ENCODE data around the gene ACAD9.

Gene ACAD9

GRCh38 chr3:128929364-128929763 is 49.9 kb downstream of the ACAD9 start:
- H3K4me3 ChIP-seq (ENCODE audit: low read depth, low read length): no peak overlapping the region
- no peak for TF ChIP-seq CTCF (IDR thresholded peaks at IDR 0.05; ENCODE audit: borderline replicate concordance, insufficient read depth, low read depth, low read length)

GRCh38 chr3:128931046-128931445 is 51.6 kb downstream of the ACAD9 start:
- no peak for TF ChIP-seq CTCF (IDR thresholded peaks at IDR 0.05; ENCODE audit: borderline replicate concordance, insufficient read depth, low read depth, low read length)
- no peak overlapping the region for H3K4me3 ChIP-seq (ENCODE audit: low read depth, low read length)

- TF ChIP-seq CTCF (IDR thresholded peaks at IDR 0.05; ENCODE audit: borderline replicate concordance, insufficient read depth, low read depth, low read length): no peak
- H3K4me3 ChIP-seq (ENCODE audit: low read depth, low read length): no peak overlapping the region
Measured at GRCh38 chr3:128932516-128933212, 53.2 kb downstream of the ACAD9 start.

- no peak for TF ChIP-seq CTCF (IDR thresholded peaks at IDR 0.05; ENCODE audit: borderline replicate concordance, insufficient read depth, low read depth, low read length)
- H3K4me3 ChIP-seq (ENCODE audit: low read depth, low read length): no peak overlapping the region
Measured at GRCh38 chr3:128933213-128933921, 53.9 kb downstream of the ACAD9 start.

DNA sequence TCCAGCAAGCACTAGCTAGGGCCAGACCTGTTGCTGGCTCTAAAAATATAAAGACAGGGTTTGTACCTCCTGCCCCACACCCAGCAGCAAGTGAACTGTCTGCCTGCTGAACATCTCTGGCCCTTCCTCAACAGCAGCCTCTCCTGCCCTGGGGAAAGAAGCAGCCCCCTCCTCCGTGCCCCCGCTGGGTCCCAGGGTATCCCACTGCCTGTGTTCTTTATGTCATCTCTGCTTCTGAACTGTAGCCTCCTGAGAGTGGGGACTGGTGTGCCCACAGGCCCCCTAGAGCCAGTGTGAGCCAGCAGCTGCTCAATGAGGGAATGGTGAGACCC is 54.5 kb downstream of the ACAD9 start:
- no peak for TF ChIP-seq CTCF (IDR thresholded peaks at IDR 0.05; ENCODE audit: borderline replicate concordance, insufficient read depth, low read depth, low read length)
- no peak overlapping the region for H3K4me3 ChIP-seq (ENCODE audit: low read depth, low read length)

GRCh38 chr3:128935922-128936321 is 56.5 kb downstream of the ACAD9 start:
- no peak overlapping the region for H3K4me3 ChIP-seq (ENCODE audit: low read depth, low read length)
- no peak for TF ChIP-seq CTCF (IDR thresholded peaks at IDR 0.05; ENCODE audit: borderline replicate concordance, insufficient read depth, low read depth, low read length)

DNA sequence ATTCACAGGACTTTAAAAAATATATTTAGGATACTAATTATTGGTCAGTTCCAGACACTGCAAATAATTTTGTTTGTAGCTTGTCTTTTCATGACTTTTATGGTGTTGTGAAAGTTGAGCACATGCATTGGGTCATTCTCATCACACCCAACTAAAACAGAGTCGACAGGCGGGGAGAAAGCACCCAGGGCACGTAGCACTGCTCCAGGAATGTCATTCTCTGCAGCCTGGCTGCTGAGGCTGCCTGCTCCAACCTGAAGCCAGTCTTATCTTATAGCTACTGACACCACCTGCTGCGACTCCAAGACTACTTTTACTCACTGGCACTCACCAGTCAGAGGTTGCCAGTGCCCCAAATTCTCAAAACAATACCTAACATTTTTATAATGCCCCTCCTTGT is 56.9 kb downstream of the ACAD9 start:
- no peak for TF ChIP-seq CTCF (IDR thresholded peaks at IDR 0.05; ENCODE audit: borderline replicate concordance, insufficient read depth, low read depth, low read length)
- no peak overlapping the region for H3K4me3 ChIP-seq (ENCODE audit: low read depth, low read length)
